ENCODE data around the gene ARMC12. TPM values are rescaled to one million over a fixed set of nuclear protein-coding genes. Genes with fewer than 3 reads are reported as not detected.

ARMC12 gene
- total and polyA plus RNA-seq, 7 experiments from 2014 or later: 0.78 to 1.8 (median 1.3) TPM

- ChIA-PET CTCF (no interaction called here), POLR2A (no interaction called here)
- intact Hi-C loops (cut with micrococcal nuclease): no loop called here
Observed at GRCh38 chr6:35781290-35781689, 44.5 kb downstream of the ARMC12 start.

GRCh38 chr6:35782424-35782823 lies 45.6 kb downstream of the ARMC12 start:
- Mint-ChIP-seq H3K9me3 (peaks cover 0 to 2% (median 0%) of the 10 kb centered on the region in 11 donors), H3K36me3 (no peaks in the 10 kb centered on the region), H3K27me3 (peaks cover 33 to 52% (median 41%) of the 10 kb centered on the region in 5 donors), H3K27ac (no peak overlapping the region), H3K4me1 (peaks cover 0 to 4% (median 3%) of the 10 kb centered on the region in 7 donors), H3K4me3 (no peak overlapping the region)
- ATAC-seq (no peak), DNase-seq (no peak)
- Histone ChIP-seq H3K36me3 (ENCODE audit: control insufficient read depth in 2 of 3, insufficient read depth in 3 of 3, low read length in 3 of 3) (no peaks in the 10 kb centered on the region), H3K9me3 (ENCODE audit: control insufficient read depth in 2 of 3, low read length in 3 of 3) (no peaks in the 10 kb centered on the region), H3K27me3 (ENCODE audit: control insufficient read depth in 2 of 2, insufficient read depth in 2 of 2, low read length in 2 of 2) (peaks cover 0 to 3% of the 10 kb centered on the region in 2 donors), H3K27ac (ENCODE audit: low read depth, low read length) (no peak overlapping the region), H3K4me3 (ENCODE audit: low read length) (no peak overlapping the region), H3K4me1 (ENCODE audit: control insufficient read depth in 2 of 2, insufficient read depth in 2 of 2, low read length in 2 of 2) (no peaks in the 10 kb centered on the region)
- CTCF ChIA-PET: no interaction called here
- POLR2A ChIA-PET: no interaction called here
- intact Hi-C loops (cut with micrococcal nuclease): no loop called here

More at GRCh38 chr6:35781290-35781689, 44.5 kb downstream of the ARMC12 start:
- Histone ChIP-seq H3K27me3 (ENCODE audit: control insufficient read depth in 2 of 2, insufficient read depth in 2 of 2, low read length in 2 of 2) (peaks cover 3 to 4% of the 10 kb centered on the region in 2 donors), H3K4me1 (ENCODE audit: control insufficient read depth in 2 of 2, insufficient read depth in 2 of 2, low read length in 2 of 2) (no peaks in the 10 kb centered on the region), H3K36me3 (ENCODE audit: control insufficient read depth in 2 of 3, insufficient read depth in 3 of 3, low read length in 3 of 3) (no peaks in the 10 kb centered on the region), H3K9me3 (ENCODE audit: control insufficient read depth in 2 of 3, low read length in 3 of 3) (no peaks in the 10 kb centered on the region), H3K4me3 (ENCODE audit: low read length) (no peak overlapping the region), H3K27ac (ENCODE audit: low read depth, low read length) (no peak overlapping the region)
- peaks cover 0 to 2% (median 0%) of the 10 kb centered on the region in 11 donors for H3K9me3 Mint-ChIP-seq
- peaks cover 27 to 48% (median 40%) of the 10 kb centered on the region in 5 donors for H3K27me3 Mint-ChIP-seq
- no peaks in the 10 kb centered on the region for H3K36me3 Mint-ChIP-seq
- no peak for ATAC-seq
- peaks cover 0 to 8% (median 4%) of the 10 kb centered on the region in 7 donors for H3K4me1 Mint-ChIP-seq
- H3K4me3 Mint-ChIP-seq: no peak overlapping the region
- H3K27ac Mint-ChIP-seq: no peak overlapping the region
- DNase-seq: no peak

- no peaks in the 10 kb centered on the region for H3K4me1 ChIP-seq (ENCODE audit: control insufficient read depth in 2 of 2, insufficient read depth in 2 of 2, low read length in 2 of 2)
- DNase-seq (no peak), ATAC-seq (no peak)
- Mint-ChIP-seq H3K4me3 (no peak overlapping the region), H3K27me3 (peaks cover 32 to 58% (median 47%) of the 10 kb centered on the region in 5 donors), H3K4me1 (peaks cover 0 to 2% (median 0%) of the 10 kb centered on the region in 7 donors), H3K9me3 (peaks cover 0 to 2% (median 0%) of the 10 kb centered on the region in 11 donors), H3K36me3 (no peaks in the 10 kb centered on the region), H3K27ac (no peak overlapping the region)
- POLR2A ChIA-PET: no interaction called here
- H3K9me3 ChIP-seq (ENCODE audit: control insufficient read depth in 2 of 3, low read length in 3 of 3): no peaks in the 10 kb centered on the region
- CTCF ChIA-PET: no interaction called here
- H3K27me3 ChIP-seq (ENCODE audit: control insufficient read depth in 2 of 2, insufficient read depth in 2 of 2, low read length in 2 of 2): peaks cover 0 to 3% of the 10 kb centered on the region in 2 donors
- intact Hi-C loops (cut with micrococcal nuclease): no loop called here
- no peaks in the 10 kb centered on the region for H3K36me3 ChIP-seq (ENCODE audit: control insufficient read depth in 2 of 3, insufficient read depth in 3 of 3, low read length in 3 of 3)
- no peak overlapping the region for H3K27ac ChIP-seq (ENCODE audit: low read depth, low read length)
- no peak overlapping the region for H3K4me3 ChIP-seq (ENCODE audit: low read length)
Observed at GRCh38 chr6:35784200-35784599, 47.4 kb downstream of the ARMC12 start.

GRCh38 chr6:35786272-35786671 lies 49.4 kb downstream of the ARMC12 start:
- H3K27me3 ChIP-seq (ENCODE audit: control insufficient read depth in 2 of 2, insufficient read depth in 2 of 2, low read length in 2 of 2): peaks cover 0 to 3% of the 10 kb centered on the region in 2 donors
- no peak overlapping the region for H3K27ac ChIP-seq (ENCODE audit: low read depth, low read length)
- no peak for ATAC-seq
- POLR2A ChIA-PET: no interaction called here
- H3K9me3 ChIP-seq (ENCODE audit: control insufficient read depth in 2 of 3, low read length in 3 of 3): no peaks in the 10 kb centered on the region
- Mint-ChIP-seq H3K4me1 (peaks cover 0 to 2% (median 0%) of the 10 kb centered on the region in 7 donors), H3K4me3 (no peak overlapping the region), H3K27me3 (peaks cover 40 to 63% (median 52%) of the 10 kb centered on the region in 5 donors), H3K9me3 (peaks cover 0 to 2% (median 0%) of the 10 kb centered on the region in 11 donors), H3K36me3 (no peaks in the 10 kb centered on the region), H3K27ac (no peak overlapping the region)
- H3K36me3 ChIP-seq (ENCODE audit: control insufficient read depth in 2 of 3, insufficient read depth in 3 of 3, low read length in 3 of 3): no peaks in the 10 kb centered on the region
- no peaks in the 10 kb centered on the region for H3K4me1 ChIP-seq (ENCODE audit: control insufficient read depth in 2 of 2, insufficient read depth in 2 of 2, low read length in 2 of 2)
- H3K4me3 ChIP-seq (ENCODE audit: low read length): no peak overlapping the region
- CTCF ChIA-PET: no interaction called here
- DNase-seq: no peak
- intact Hi-C loops (cut with micrococcal nuclease): no loop called here

GRCh38 chr6:35786810-35787209 lies 50.0 kb downstream of the ARMC12 start:
- H3K9me3 Mint-ChIP-seq: peaks cover 0 to 2% (median 0%) of the 10 kb centered on the region in 11 donors
- H3K36me3 Mint-ChIP-seq: no peaks in the 10 kb centered on the region
- DNase-seq (no peak), ATAC-seq (no peak)
- intact Hi-C loops (cut with micrococcal nuclease): no loop called here
- peaks cover 40 to 61% (median 52%) of the 10 kb centered on the region in 5 donors for H3K27me3 Mint-ChIP-seq
- no peak overlapping the region for H3K27ac Mint-ChIP-seq
- H3K27ac ChIP-seq (ENCODE audit: low read depth, low read length): no peak overlapping the region
- ChIA-PET POLR2A (no interaction called here), CTCF (no interaction called here)
- H3K27me3 ChIP-seq (ENCODE audit: control insufficient read depth in 2 of 2, insufficient read depth in 2 of 2, low read length in 2 of 2): peaks cover 0 to 3% of the 10 kb centered on the region in 2 donors
- H3K4me3 Mint-ChIP-seq: no peak overlapping the region
- peaks cover 0 to 2% (median 0%) of the 10 kb centered on the region in 7 donors for H3K4me1 Mint-ChIP-seq
- H3K9me3 ChIP-seq (ENCODE audit: control insufficient read depth in 2 of 3, low read length in 3 of 3): no peaks in the 10 kb centered on the region
- no peaks in the 10 kb centered on the region for H3K36me3 ChIP-seq (ENCODE audit: control insufficient read depth in 2 of 3, insufficient read depth in 3 of 3, low read length in 3 of 3)
- H3K4me3 ChIP-seq (ENCODE audit: low read length): no peak overlapping the region
- H3K4me1 ChIP-seq (ENCODE audit: control insufficient read depth in 2 of 2, insufficient read depth in 2 of 2, low read length in 2 of 2): no peaks in the 10 kb centered on the region

- H3K4me3 Mint-ChIP-seq: no peak overlapping the region
- Histone ChIP-seq H3K27me3 (ENCODE audit: control insufficient read depth in 2 of 2, insufficient read depth in 2 of 2, low read length in 2 of 2) (peaks cover 0 to 3% of the 10 kb centered on the region in 2 donors), H3K4me3 (ENCODE audit: low read length) (no peak overlapping the region), H3K4me1 (ENCODE audit: control insufficient read depth in 2 of 2, insufficient read depth in 2 of 2, low read length in 2 of 2) (no peaks in the 10 kb centered on the region), H3K9me3 (ENCODE audit: control insufficient read depth in 2 of 3, low read length in 3 of 3) (no peaks in the 10 kb centered on the region), H3K27ac (ENCODE audit: low read depth, low read length) (no peak overlapping the region), H3K36me3 (ENCODE audit: control insufficient read depth in 2 of 3, insufficient read depth in 3 of 3, low read length in 3 of 3) (no peaks in the 10 kb centered on the region)
- no peaks in the 10 kb centered on the region for H3K36me3 Mint-ChIP-seq
- ATAC-seq: peak; percentile 8
- intact Hi-C loops (cut with micrococcal nuclease): no loop called here
- H3K9me3 Mint-ChIP-seq: no peaks in the 10 kb centered on the region
- POLR2A ChIA-PET: no interaction called here
- H3K27me3 Mint-ChIP-seq: peaks cover 36 to 56% (median 51%) of the 10 kb centered on the region in 5 donors
- CTCF ChIA-PET: no interaction called here
- DNase-seq: no peak
- no peak overlapping the region for H3K27ac Mint-ChIP-seq
- H3K4me1 Mint-ChIP-seq: peaks cover 0 to 2% (median 0%) of the 10 kb centered on the region in 7 donors
Observed at GRCh38 chr6:35787266-35788218, 50.7 kb downstream of the ARMC12 start.

Measured in naive thymus-derived CD4-positive, alpha-beta T cell (primary cell).